H9 (cell line): Measurements from ENCODE around the gene FITM2. TPM values are rescaled to one million over a fixed set of nuclear protein-coding genes. Genes with fewer than 3 reads are reported as not detected.

Experiments
- DNase-seq: peaks from one replicate; pipeline ENCODE4 v3.0.0-alpha.2; 2017
- H2AFZ ChIP-seq: one replicate; pipeline ENCODE4 v1.6.1; 2013; ENCODE audit warnings: mild to moderate bottlenecking, low read length, control low read depth, moderate library complexity
- H2AK5ac ChIP-seq: 2 replicates; pipeline ENCODE4 v1.6.1; 2013; ENCODE audit warnings: low read length, control low read depth, mixed read lengths; ENCODE audit not compliant: insufficient read length
- H2BK120ac ChIP-seq: one replicate; pipeline ENCODE4 v1.6.1; 2013; ENCODE audit warnings: low read depth, mild to moderate bottlenecking, low read length, control low read depth, inconsistent platforms; ENCODE audit not compliant: poor library complexity, severe bottlenecking
- H2BK12ac ChIP-seq: 2 replicates; pipeline ENCODE4 v1.6.1; 2013; ENCODE audit warnings: low read length, control low read depth, mixed read lengths, low read depth; ENCODE audit not compliant: insufficient read length
- H2BK15ac ChIP-seq: 2 replicates; pipeline ENCODE4 v1.6.1; 2013; ENCODE audit warnings: low read depth, low read length, control low read depth
- H2BK20ac ChIP-seq: one replicate; pipeline ENCODE4 v1.6.1; 2013; ENCODE audit warnings: low read depth, mild to moderate bottlenecking, low read length, control low read depth, inconsistent platforms; ENCODE audit not compliant: poor library complexity, severe bottlenecking
- H2BK5ac ChIP-seq: 2 replicates; pipeline ENCODE4 v1.6.1; 2013; ENCODE audit warnings: low read length, control low read depth, mixed read lengths; ENCODE audit not compliant: insufficient read length
- H3K14ac ChIP-seq: 2 replicates; pipeline ENCODE4 v1.6.1; 2013; ENCODE audit warnings: low read length, control low read depth; ENCODE audit not compliant: insufficient read depth
- H3K18ac ChIP-seq: 2 replicates; pipeline ENCODE4 v1.6.1; 2013; ENCODE audit warnings: low read depth, mild to moderate bottlenecking, mixed read lengths, low read length, control low read depth; ENCODE audit not compliant: insufficient read length
- H3K23ac ChIP-seq: 2 replicates; pipeline ENCODE4 v1.6.1; 2013; ENCODE audit warnings: low read length, control low read depth, mixed read lengths, low read depth; ENCODE audit not compliant: insufficient read length
- H3K23me2 ChIP-seq: 2 replicates; pipeline ENCODE4 v1.6.1; 2013; ENCODE audit warnings: low read depth, mild to moderate bottlenecking, mixed read lengths, low read length, control low read depth; ENCODE audit not compliant: insufficient read length, poor library complexity, severe bottlenecking
- H3K27ac ChIP-seq: 2 replicates; pipeline ENCODE4 v1.5.1; 2013; ENCODE audit warnings: low read length, control low read depth, mixed read lengths, low read depth; ENCODE audit not compliant: insufficient read length
- H3K27me3 ChIP-seq: 2 replicates; pipeline ENCODE4 v1.6.1; 2013; ENCODE audit warnings: low read length, control low read depth, inconsistent platforms; ENCODE audit not compliant: insufficient read depth
- H3K4ac ChIP-seq: 2 replicates; pipeline ENCODE4 v1.6.1; 2013; ENCODE audit warnings: low read depth, mild to moderate bottlenecking, control low read depth, inconsistent platforms, low read length, moderate library complexity
- H3K4me1 ChIP-seq: 2 replicates; pipeline ENCODE4 v1.6.1; 2013; ENCODE audit warnings: low read length, control low read depth, inconsistent platforms; ENCODE audit not compliant: insufficient read depth
- H3K4me2 ChIP-seq: 2 replicates; pipeline ENCODE4 v1.6.1; 2013; ENCODE audit warnings: low read length, control low read depth, mixed read lengths; ENCODE audit not compliant: insufficient read length, insufficient read depth
- H3K56ac ChIP-seq: 2 replicates; pipeline ENCODE4 v1.6.1; 2013; ENCODE audit warnings: low read depth, mild to moderate bottlenecking, mixed read lengths, low read length, control low read depth; ENCODE audit not compliant: insufficient read length
- H3K79me1 ChIP-seq: 2 replicates; pipeline ENCODE4 v1.6.1; 2013; ENCODE audit warnings: low read depth, mild to moderate bottlenecking, moderate library complexity, low read length, control low read depth, inconsistent platforms; ENCODE audit not compliant: insufficient read depth, poor library complexity, severe bottlenecking
- H3K79me2 ChIP-seq: 2 replicates; pipeline ENCODE4 v1.6.1; 2013; ENCODE audit warnings: low read length, control low read depth, inconsistent platforms; ENCODE audit not compliant: insufficient read depth
- H3K9ac ChIP-seq: 2 replicates; pipeline ENCODE4 v1.6.1; 2013; ENCODE audit warnings: low read length, control low read depth, mixed read lengths; ENCODE audit not compliant: insufficient read length; ENCODE audit errors: extremely low read depth
- H3K9me3 ChIP-seq: one replicate; pipeline ENCODE4 v1.6.1; 2013; ENCODE audit warnings: low read depth, low read length, inconsistent platforms; ENCODE audit not compliant: control insufficient read depth
- H3T11ph ChIP-seq: one replicate; pipeline ENCODE4 v1.6.1; 2013; ENCODE audit warnings: mild to moderate bottlenecking, low read length, control low read depth, inconsistent platforms
- H4K20me1 ChIP-seq: one replicate; pipeline ENCODE4 v1.6.1; 2013; ENCODE audit not compliant: control insufficient read depth, insufficient read length, insufficient read depth
- H4K5ac ChIP-seq: 2 replicates; pipeline ENCODE4 v1.6.1; 2013; ENCODE audit warnings: low read depth, mild to moderate bottlenecking, mixed read lengths, low read length, control low read depth; ENCODE audit not compliant: insufficient read length
- H4K8ac ChIP-seq: replicated peaks from 2 replicates; pipeline ENCODE4 v1.6.1; 2013; ENCODE audit warnings: low read length, control low read depth, mixed read lengths, low read depth; ENCODE audit not compliant: insufficient read length
- H4K91ac ChIP-seq: 2 replicates; pipeline ENCODE4 v1.6.1; 2013; ENCODE audit warnings: low read depth, mild to moderate bottlenecking, moderate library complexity, mixed read lengths, low read length, control low read depth; ENCODE audit not compliant: insufficient read length
- H3K27ac Mint-ChIP-seq, 3 experiments: 2 replicates in 2 of 3; 3 replicates in 1 of 3; pipeline ENCODE4 v1.8.0; 2020 to 2021; ENCODE audit warnings: mixed read lengths in 3 of 3, mild to moderate bottlenecking in 1 of 3, moderate library complexity in 1 of 3
- H3K27me3 Mint-ChIP-seq: 2 replicates; pipeline ENCODE4 v1.8.0; 2021; ENCODE audit warnings: low read depth, mild to moderate bottlenecking, moderate library complexity, mixed read lengths
- H3K36me3 Mint-ChIP-seq, 3 experiments: 2 replicates in 2 of 3; 3 replicates in 1 of 3; pipeline ENCODE4 v1.8.0; 2020 to 2021; ENCODE audit warnings: low read depth in 3 of 3, mixed read lengths in 3 of 3; ENCODE audit not compliant: insufficient read depth in 1 of 3
- H3K4me1 Mint-ChIP-seq, 2 experiments: 2 replicates each; pipeline ENCODE4 v1.8.0; 2020; ENCODE audit warnings: mixed read lengths in 2 of 2
- H3K4me3 Mint-ChIP-seq, 2 experiments: 2 replicates in 1 of 2; 3 replicates in 1 of 2; pipeline ENCODE4 v1.8.0; 2020 to 2021; ENCODE audit warnings: mild to moderate bottlenecking in 2 of 2, mixed read lengths in 2 of 2, moderate library complexity in 1 of 2
- H3K9me3 Mint-ChIP-seq, 2 experiments: 2 replicates in 1 of 2; 3 replicates in 1 of 2; pipeline ENCODE4 v1.8.0; 2020; ENCODE audit warnings: mild to moderate bottlenecking in 2 of 2, mixed read lengths in 2 of 2, moderate library complexity in 1 of 2
- CTCF ChIP-seq: fragments of 200-600 bp; sonication (generic); conservative IDR thresholded peaks from 3 replicates; pipeline ENCODE4 v1.8.0; 2021; ENCODE audit warnings: antibody characterized with exemption, mild to moderate bottlenecking
- WGBS: extraction: QIAGEN DNeasy Blood & Tissue Kit; methylation state at CpG from one replicate; pipeline ENCODE4 v1.1.7; 2013; ENCODE audit warnings: missing lambda C conversion rate, low lambda C conversion rate, mixed read lengths; ENCODE audit not compliant: insufficient read length; ENCODE audit errors: extremely low coverage; 5-methylcytosine and 5-hydroxymethylcytosine counted together
- total RNA-seq: library from RNA; stranded (reverse); gene quantifications from 2 replicates; pipeline ENCODE4 v1.2.1, GENCODE V29; 2021

Gene FITM2
- total RNA-seq, 1 experiment from 2014 or later: 1.7 TPM

DNA sequence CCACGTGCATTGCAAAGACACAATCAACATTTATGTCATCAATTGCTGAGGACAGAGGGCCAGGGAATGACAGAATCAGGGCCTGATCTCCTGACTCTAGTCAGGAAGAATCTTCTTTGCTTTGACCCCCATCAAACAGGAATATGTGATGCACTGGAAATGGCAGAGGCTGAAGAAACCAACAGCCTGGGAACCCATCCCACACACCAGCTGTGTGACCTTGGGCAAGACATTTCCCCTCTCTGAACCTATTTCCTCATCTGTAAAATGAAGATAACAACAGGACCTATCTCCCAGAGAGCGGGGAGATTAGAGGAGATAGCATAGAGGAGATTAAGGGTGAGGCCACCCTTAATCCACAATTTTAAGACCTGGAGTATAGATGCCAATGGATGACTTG lies 46.0 kb upstream of the FITM2 start:
- Histone ChIP-seq H2BK12ac (no peak overlapping the region), H2BK5ac (no peak overlapping the region), H2BK15ac (no peak overlapping the region), H3K18ac (no peak overlapping the region), H4K8ac (no peak overlapping the region), H4K20me1 (no peaks in the 10 kb centered on the region), H3K14ac (no peak overlapping the region), H3K9me3 (no peaks in the 10 kb centered on the region), H3K79me1 (no peaks in the 10 kb centered on the region), H2AK5ac (no peak overlapping the region), H4K5ac (no peak overlapping the region), H3K4me2 (no peak overlapping the region), H2BK20ac (no peak overlapping the region), H3K79me2 (no peaks in the 10 kb centered on the region), H3K4me1 (no peaks in the 10 kb centered on the region), H3K27me3 (no peaks in the 10 kb centered on the region), H3K23me2 (no peaks in the 10 kb centered on the region), H3K27ac (no peak overlapping the region), H3K56ac (no peak overlapping the region), H2AFZ (no peak overlapping the region), H3K9ac (no peak overlapping the region), H2BK120ac (no peak overlapping the region), H4K91ac (no peak overlapping the region), H3T11ph (no peak overlapping the region), H3K4ac (no peak overlapping the region), H3K23ac (no peak overlapping the region)
- H3K4me1 Mint-ChIP-seq: peaks cover 4 to 10% of the 10 kb centered on the region in 2 experiments; a peak in 3 of 4 replicates
- WGBS: no CpG with 5 or more reads among the region's 2 CpGs
- H3K9me3 Mint-ChIP-seq: no peaks in the 10 kb centered on the region; a peak in 1 of 5 replicates
- no peak for TF ChIP-seq CTCF
- DNase-seq: no peak
- H3K36me3 Mint-ChIP-seq: no peaks in the 10 kb centered on the region
- no peak overlapping the region for H3K27ac Mint-ChIP-seq
- H3K4me3 Mint-ChIP-seq: no peak overlapping the region
- H3K27me3 Mint-ChIP-seq: peaks cover 2% of the 10 kb centered on the region
